GM19455 (cell line): ENCODE results near the gene TCF20.

ENCODE experiments used
- ATAC-seq: cut with Tn5 transposase; IDR thresholded peaks from one replicate; pipeline ENCODE4 v1.9.1; 2021; ENCODE audit not compliant: unreplicated experiment

TCF20 gene

GRCh38 chr22:42282252-42282942 lies 11.9 kb upstream of the TCF20 start:
- no peak for ATAC-seq

- no peak for ATAC-seq
Observed at GRCh38 chr22:42281706-42282251, 11.3 kb upstream of the TCF20 start.

- ATAC-seq = no peak
Observed at GRCh38 chr22:42281284-42281683, 10.8 kb upstream of the TCF20 start.

- no peak for ATAC-seq
Observed at GRCh38 chr22:42280836-42281235, 10.4 kb upstream of the TCF20 start.

GRCh38 chr22:42280140-42280539 lies 9.7 kb upstream of the TCF20 start:
- no peak for ATAC-seq

- ATAC-seq = no peak
Observed at GRCh38 chr22:42279425-42280020, 9.1 kb upstream of the TCF20 start.

GRCh38 chr22:42277988-42278776 lies 7.7 kb upstream of the TCF20 start:
- ATAC-seq = no peak

- ATAC-seq = no peak
Observed at GRCh38 chr22:42277232-42277753, 6.8 kb upstream of the TCF20 start.

GRCh38 chr22:42275970-42276369 lies 5.5 kb upstream of the TCF20 start:
- no peak for ATAC-seq

GRCh38 chr22:42275176-42275575 lies 4.7 kb upstream of the TCF20 start:
- ATAC-seq = no peak

GRCh38 chr22:42273855-42274451 lies 3.5 kb upstream of the TCF20 start:
- ATAC-seq = no peak

- ATAC-seq = no peak
Observed at GRCh38 chr22:42272431-42272999, 2.1 kb upstream of the TCF20 start.

- ATAC-seq = no peak
Observed at GRCh38 chr22:42271906-42272305, 1.5 kb upstream of the TCF20 start.

- ATAC-seq = no peak
Observed at GRCh38 chr22:42271191-42271813, 849 bp upstream of the TCF20 start.

- ATAC-seq = peak; percentile 50
Observed at GRCh38 chr22:42270176-42270509, 310 bp downstream of the TCF20 start.

- ATAC-seq = peak; percentile 51
Observed at GRCh38 chr22:42269432-42270175, 849 bp downstream of the TCF20 start.

- ATAC-seq = no peak
Observed at GRCh38 chr22:42268852-42269410, 1.5 kb downstream of the TCF20 start.

GRCh38 chr22:42265321-42265720 lies 5.1 kb downstream of the TCF20 start:
- ATAC-seq = no peak

- ATAC-seq = no peak
Observed at GRCh38 chr22:42263944-42264343, 6.5 kb downstream of the TCF20 start.
